ENCODE data around the gene CISTR. TPM values are rescaled to one million over a fixed set of nuclear protein-coding genes. Genes with fewer than 3 reads are reported as not detected.

Gene CISTR
- total and polyA plus RNA-seq, 2 experiments from 2014 or later = not detected

- Histone ChIP-seq H2AFZ (no peak overlapping the region), H3K27me3 (peaks cover 76% of the 10 kb centered on the region), H3K9me2 (replicated peaks; ENCODE audit: insufficient read depth) (no peaks in the 10 kb centered on the region), H3K36me3 (replicated peaks; ENCODE audit: insufficient read depth, low read depth) (no peaks in the 10 kb centered on the region), H4K20me1 (ENCODE audit: insufficient read depth, poor library complexity, severe bottlenecking) (no peaks in the 10 kb centered on the region), H3K4me3 (no peak overlapping the region), H3K9me3 (ENCODE audit: low read depth) (no peaks in the 10 kb centered on the region), H3K27ac (no peak overlapping the region), H3K4me1 (ENCODE audit: insufficient read depth) (peaks cover 15% of the 10 kb centered on the region), H3K4me2 (no peak overlapping the region), H3K79me2 (no peaks in the 10 kb centered on the region)
- TF ChIP-seq EZH2 (IDR thresholded peaks at IDR 0.05; ENCODE audit: borderline replicate concordance) (peak; percentile 59), EZH2phosphoT487 (IDR thresholded peaks at IDR 0.05; ENCODE audit: low read depth, severe bottlenecking, unreplicated experiment) (no peak)
- DNase-seq (ENCODE audit: low spot score) = no peak
- 23% methylated on average over 21 of the region's 22 CpGs for WGBS (ENCODE audit: low lambda C conversion rate, missing lambda C conversion rate)
Measured at GRCh38 chr12:53748072-53748840, 3.5 kb downstream of the CISTR start.

GRCh38 chr12:53747095-53747494 is 4.7 kb downstream of the CISTR start:
- Histone ChIP-seq H3K9me3 (ENCODE audit: low read depth) (no peaks in the 10 kb centered on the region), H4K20me1 (ENCODE audit: insufficient read depth, poor library complexity, severe bottlenecking) (no peaks in the 10 kb centered on the region), H3K4me3 (no peak overlapping the region), H3K4me2 (no peak overlapping the region), H3K4me1 (ENCODE audit: insufficient read depth) (peaks cover 15% of the 10 kb centered on the region), H2AFZ (no peak overlapping the region), H3K27ac (no peak overlapping the region), H3K79me2 (no peaks in the 10 kb centered on the region), H3K27me3 (peaks cover 74% of the 10 kb centered on the region), H3K9me2 (replicated peaks; ENCODE audit: insufficient read depth) (no peaks in the 10 kb centered on the region), H3K36me3 (replicated peaks; ENCODE audit: insufficient read depth, low read depth) (no peaks in the 10 kb centered on the region)
- WGBS (ENCODE audit: low lambda C conversion rate, missing lambda C conversion rate) = 48% methylated on average over 5 of the region's 5 CpGs
- DNase-seq (ENCODE audit: low spot score) = no peak
- no peak for TF ChIP-seq CTCF (IDR thresholded peaks at IDR 0.05; ENCODE audit: poor library complexity)
- no peak for TF ChIP-seq EZH2phosphoT487 (IDR thresholded peaks at IDR 0.05; ENCODE audit: low read depth, severe bottlenecking, unreplicated experiment)
- TF ChIP-seq EZH2 (IDR thresholded peaks at IDR 0.05; ENCODE audit: borderline replicate concordance) = no peak

GRCh38 chr12:53746592-53747092 is 5.1 kb downstream of the CISTR start:
- TF ChIP-seq EZH2phosphoT487 (IDR thresholded peaks at IDR 0.05; ENCODE audit: low read depth, severe bottlenecking, unreplicated experiment) = no peak
- no peak for TF ChIP-seq EZH2 (IDR thresholded peaks at IDR 0.05; ENCODE audit: borderline replicate concordance)
- TF ChIP-seq CTCF (IDR thresholded peaks at IDR 0.05; ENCODE audit: poor library complexity) = peak; percentile 100
- Histone ChIP-seq H2AFZ (no peak overlapping the region), H3K9me3 (ENCODE audit: low read depth) (no peaks in the 10 kb centered on the region), H3K4me2 (no peak overlapping the region), H4K20me1 (ENCODE audit: insufficient read depth, poor library complexity, severe bottlenecking) (no peaks in the 10 kb centered on the region), H3K4me1 (ENCODE audit: insufficient read depth) (peaks cover 11% of the 10 kb centered on the region), H3K9me2 (replicated peaks; ENCODE audit: insufficient read depth) (no peaks in the 10 kb centered on the region), H3K27ac (no peak overlapping the region), H3K36me3 (replicated peaks; ENCODE audit: insufficient read depth, low read depth) (no peaks in the 10 kb centered on the region), H3K4me3 (no peak overlapping the region), H3K79me2 (no peaks in the 10 kb centered on the region), H3K27me3 (peaks cover 73% of the 10 kb centered on the region)
- peak; percentile 96 for DNase-seq (ENCODE audit: low spot score)
- WGBS (ENCODE audit: low lambda C conversion rate, missing lambda C conversion rate) = 3% methylated on average over 20 of the region's 20 CpGs

- Histone ChIP-seq H3K9me3 (ENCODE audit: low read depth) (no peaks in the 10 kb centered on the region), H3K27ac (no peak overlapping the region), H3K4me2 (no peak overlapping the region), H2AFZ (no peak overlapping the region), H3K79me2 (no peaks in the 10 kb centered on the region), H3K9me2 (replicated peaks; ENCODE audit: insufficient read depth) (no peaks in the 10 kb centered on the region), H3K36me3 (replicated peaks; ENCODE audit: insufficient read depth, low read depth) (no peaks in the 10 kb centered on the region), H3K4me1 (ENCODE audit: insufficient read depth) (no peaks in the 10 kb centered on the region), H3K27me3 (peaks cover 71% of the 10 kb centered on the region), H4K20me1 (ENCODE audit: insufficient read depth, poor library complexity, severe bottlenecking) (no peaks in the 10 kb centered on the region), H3K4me3 (no peak overlapping the region)
- 73% methylated on average over 6 of the region's 6 CpGs for WGBS (ENCODE audit: low lambda C conversion rate, missing lambda C conversion rate)
- TF ChIP-seq EZH2 (IDR thresholded peaks at IDR 0.05; ENCODE audit: borderline replicate concordance) (no peak), EZH2phosphoT487 (IDR thresholded peaks at IDR 0.05; ENCODE audit: low read depth, severe bottlenecking, unreplicated experiment) (no peak), CTCF (IDR thresholded peaks at IDR 0.05; ENCODE audit: poor library complexity) (no peak)
- DNase-seq (ENCODE audit: low spot score) = no peak
Measured at GRCh38 chr12:53744751-53745150, 7.0 kb downstream of the CISTR start.

Measured in hepatocyte (in vitro differentiated cells).